Mammary epithelial cell (primary cell): ENCODE measurements around the gene OLFM3.

Source experiments
- CTCF ChIP-seq, 2 donors: IDR thresholded peaks in 1 of 2; conservative IDR thresholded peaks in 1 of 2; 2 replicates each; pipeline ENCODE4 v1.5.1; 2011 to 2012; ENCODE audit warnings: inconsistent platforms in 2 of 2, low read length in 2 of 2, mild to moderate bottlenecking in 2 of 2, control low read depth in 1 of 2, low read depth in 1 of 2; ENCODE audit not compliant: insufficient read depth in 1 of 2; ENCODE audit errors: extremely low read depth in 1 of 2
- EZH2 ChIP-seq: IDR thresholded peaks from 2 replicates; pipeline ENCODE4 v1.6.1; 2012; ENCODE audit warnings: low read length, inconsistent platforms, borderline replicate concordance

DNA sequence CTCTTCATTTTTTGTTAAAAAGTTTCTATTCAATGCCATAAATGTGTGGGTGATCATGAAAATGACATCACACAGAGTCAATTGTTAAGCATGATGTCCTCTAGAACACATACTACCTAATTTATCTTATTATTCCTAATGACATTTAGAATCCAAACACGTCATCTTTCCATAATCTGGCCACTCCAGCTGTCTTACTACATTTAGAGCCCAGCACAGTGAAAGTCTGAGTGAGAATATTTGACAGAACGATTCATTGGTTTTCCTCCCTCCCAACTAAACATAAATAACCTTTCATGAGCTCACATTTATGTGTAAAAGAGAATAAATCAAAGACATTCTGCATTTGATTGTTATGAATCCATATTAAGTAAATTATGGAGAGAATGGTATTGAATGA lies 160.7 kb downstream of the OLFM3 start:
- TF ChIP-seq CTCF (conservative IDR thresholded peaks at IDR 0.05 in 1 of 2, IDR thresholded peaks at IDR 0.05 in 1 of 2; ENCODE audit: extremely low read depth in 1 of 2, insufficient read depth in 1 of 2, low read depth in 1 of 2, low read length in 2 of 2) (no peak), EZH2 (no peak)
